Psoas muscle (tissue), 8 donors: ENCODE results near the gene SMARCA2. TPM values are rescaled to one million over a fixed set of nuclear protein-coding genes. Genes with fewer than 3 reads are reported as not detected.

Source experiments
- ATAC-seq, 4 donors: fragments of 200-7000 bp; cut with Tn5 transposase; one replicate each; pipeline ENCODE4 v1.9.1; 2020; ENCODE audit warnings: moderate library complexity in 3 of 4, mild to moderate bottlenecking in 2 of 4
- DNase-seq, 2 donors: peaks; one replicate each; pipeline ENCODE4 v3.0.0-alpha.2; 2020
- H3K27ac ChIP-seq: fragments of 200-600 bp; one replicate; pipeline ENCODE4 v1.8.0; 2022
- H3K27me3 ChIP-seq, 3 donors: fragments of 200-600 bp in 1 of 3; one replicate each; pipeline versions ENCODE4 v1.6.1 to v1.8.0; 2013 to 2022; ENCODE audit warnings: low read length in 2 of 3, mild to moderate bottlenecking in 2 of 3, moderate library complexity in 1 of 3; ENCODE audit not compliant: insufficient read depth in 3 of 3
- H3K36me3 ChIP-seq, 2 donors: fragments of 200-600 bp in 1 of 2; one replicate each; pipeline versions ENCODE4 v1.6.1 to v1.8.0; 2013 to 2022; ENCODE audit warnings: low read depth in 1 of 2, mild to moderate bottlenecking in 1 of 2, moderate library complexity in 1 of 2; ENCODE audit not compliant: insufficient read depth in 1 of 2
- H3K4me1 ChIP-seq: fragments of 200-600 bp; one replicate; pipeline ENCODE4 v1.8.0; 2022
- H3K4me3 ChIP-seq: fragments of 200-600 bp; one replicate; pipeline ENCODE4 v1.8.0; 2022; ENCODE audit warnings: mild to moderate bottlenecking
- H3K9me3 ChIP-seq: fragments of 200-600 bp; one replicate; pipeline ENCODE4 v1.8.0; 2022
- WGBS, 3 donors: extraction: QIAGEN DNeasy Blood & Tissue Kit; methylation state at CpG; one replicate each; pipeline versions ENCODE4 v1.1.6 to v1.1.7; 2013; 5-methylcytosine and 5-hydroxymethylcytosine counted together
- intact Hi-C, 2 donors: fragments of 100-400 bp; cut with DNase I; formaldehyde crosslinking; loops; one replicate each; pipeline versions ENCODE4 v1.11.0 to v1.14.2; 2022
- polyA plus RNA-seq, 3 donors: library from polyadenylated mRNA; stranded (reverse); fragments of 200-250 nt; gene quantifications; one replicate each; pipeline ENCODE4 v1.2.3, GENCODE V29; 2013
- total RNA-seq, 4 donors: library from RNA; stranded (reverse); fragmentation: NEBNext Ultra II Directional in 2 of 4; extraction: Animal tissue kit (Norgen Biotek cat#: 25700) in 2 of 4; gene quantifications; one replicate each; pipeline versions ENCODE4 v1.2.1 to v1.2.4, GENCODE V29; 2021 to 2023
- TF ChIP-seq, protein P1 (sequence below): fragments of 200-600 bp; IDR thresholded peaks from one replicate; pipeline ENCODE4 v1.8.0; 2022; ENCODE audit warnings: antibody characterized with exemption
- donor health status: healthy with polysubstance abuse.
- donor health status: DM: no; HTN: no; CAD: no; lungs with moderate emphysema.
- donor health status: Bipolar disorder and iron deficiency.
- donor health status: healthy.
- donor health status: DM: yes; HTN: yes; CAD: no.
- donor health status: DM: no; HTN: no; CAD: no.
- donor health status: DM: no; HTN: no; CAD: no.
- donor health status: DM: yes; HTN: yes; CAD: no.

SMARCA2 gene
- total and polyA plus RNA-seq, 7 donors = 13.8 to 97.2 (median 64.6) TPM

DNA sequence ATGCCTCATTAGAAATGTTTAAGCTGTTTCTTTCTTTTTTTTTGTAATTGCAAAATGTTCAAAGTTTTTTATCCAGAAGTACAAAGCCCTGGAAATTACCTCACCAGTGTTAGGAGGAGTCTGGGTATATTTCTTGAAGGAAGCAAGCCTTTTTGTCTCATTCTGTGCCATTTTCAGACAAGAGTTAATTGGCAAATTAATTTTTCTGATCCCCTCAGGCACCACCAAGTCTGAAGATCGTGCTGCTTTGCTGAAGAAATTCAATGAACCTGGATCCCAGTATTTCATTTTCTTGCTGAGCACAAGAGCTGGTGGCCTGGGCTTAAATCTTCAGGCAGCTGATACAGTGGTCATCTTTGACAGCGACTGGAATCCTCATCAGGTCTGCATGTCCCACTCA lies 94.9 kb downstream of the SMARCA2 start:
- H3K4me1 ChIP-seq = no peaks in the 10 kb centered on the region
- H3K27ac ChIP-seq = no peak overlapping the region
- WGBS, 3 donors = 88 to 90% (median 88%) methylated on average over 2 of the region's 2 CpGs
- H3K9me3 ChIP-seq = no peaks in the 10 kb centered on the region
- TF ChIP-seq, protein P1, sequence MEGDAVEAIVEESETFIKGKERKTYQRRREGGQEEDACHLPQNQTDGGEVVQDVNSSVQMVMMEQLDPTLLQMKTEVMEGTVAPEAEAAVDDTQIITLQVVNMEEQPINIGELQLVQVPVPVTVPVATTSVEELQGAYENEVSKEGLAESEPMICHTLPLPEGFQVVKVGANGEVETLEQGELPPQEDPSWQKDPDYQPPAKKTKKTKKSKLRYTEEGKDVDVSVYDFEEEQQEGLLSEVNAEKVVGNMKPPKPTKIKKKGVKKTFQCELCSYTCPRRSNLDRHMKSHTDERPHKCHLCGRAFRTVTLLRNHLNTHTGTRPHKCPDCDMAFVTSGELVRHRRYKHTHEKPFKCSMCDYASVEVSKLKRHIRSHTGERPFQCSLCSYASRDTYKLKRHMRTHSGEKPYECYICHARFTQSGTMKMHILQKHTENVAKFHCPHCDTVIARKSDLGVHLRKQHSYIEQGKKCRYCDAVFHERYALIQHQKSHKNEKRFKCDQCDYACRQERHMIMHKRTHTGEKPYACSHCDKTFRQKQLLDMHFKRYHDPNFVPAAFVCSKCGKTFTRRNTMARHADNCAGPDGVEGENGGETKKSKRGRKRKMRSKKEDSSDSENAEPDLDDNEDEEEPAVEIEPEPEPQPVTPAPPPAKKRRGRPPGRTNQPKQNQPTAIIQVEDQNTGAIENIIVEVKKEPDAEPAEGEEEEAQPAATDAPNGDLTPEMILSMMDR = no peak
- no peak for DNase-seq
- no peak for ATAC-seq
- no peak overlapping the region for H3K4me3 ChIP-seq
- peaks cover 8 to 96% of the 10 kb centered on the region in 2 donors for H3K36me3 ChIP-seq
- no peaks in the 10 kb centered on the region for H3K27me3 ChIP-seq
- intact Hi-C loops = loop anchor here in 1 of 2 donors (10.0 kb wide), 1 partner anchor 835 kb away; no protein-coding TSS in a partner anchor

DNA sequence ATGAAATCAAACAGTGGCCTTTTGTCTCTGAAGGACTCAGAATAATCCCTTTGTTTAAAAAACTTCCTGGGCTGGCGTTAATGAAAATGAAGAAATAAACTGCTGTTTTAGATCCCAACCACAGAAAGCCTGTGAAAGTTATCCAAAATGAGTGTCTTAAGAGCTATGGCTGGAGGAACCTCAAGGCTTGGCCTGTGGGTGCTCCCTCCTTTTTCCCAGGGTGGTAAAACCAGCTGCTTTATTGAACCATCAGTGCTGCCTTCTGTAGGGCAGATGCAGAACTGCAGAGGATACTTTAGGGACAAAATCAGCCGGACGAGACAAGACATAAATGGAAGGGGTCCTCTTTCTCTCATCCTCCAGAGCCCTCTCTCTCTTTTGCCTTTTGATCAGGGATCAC lies 100.9 kb downstream of the SMARCA2 start:
- TF ChIP-seq, protein P1 = peak; percentile 17
- Histone ChIP-seq H3K27ac (no peak overlapping the region), H3K4me1 (no peaks in the 10 kb centered on the region), H3K4me3 (no peak overlapping the region), H3K9me3 (no peaks in the 10 kb centered on the region), H3K27me3 (no peaks in the 10 kb centered on the region), H3K36me3 (peaks cover 10 to 96% of the 10 kb centered on the region in 2 donors)
- intact Hi-C loops = loop anchor here in 1 of 2 donors (10.0 kb wide), 1 partner anchor 841 kb away; no protein-coding TSS in a partner anchor
- 90 to 92% (median 90%) methylated on average over 3 of the region's 3 CpGs for WGBS, 3 donors
- ATAC-seq (no peak), DNase-seq (no peak)

DNA sequence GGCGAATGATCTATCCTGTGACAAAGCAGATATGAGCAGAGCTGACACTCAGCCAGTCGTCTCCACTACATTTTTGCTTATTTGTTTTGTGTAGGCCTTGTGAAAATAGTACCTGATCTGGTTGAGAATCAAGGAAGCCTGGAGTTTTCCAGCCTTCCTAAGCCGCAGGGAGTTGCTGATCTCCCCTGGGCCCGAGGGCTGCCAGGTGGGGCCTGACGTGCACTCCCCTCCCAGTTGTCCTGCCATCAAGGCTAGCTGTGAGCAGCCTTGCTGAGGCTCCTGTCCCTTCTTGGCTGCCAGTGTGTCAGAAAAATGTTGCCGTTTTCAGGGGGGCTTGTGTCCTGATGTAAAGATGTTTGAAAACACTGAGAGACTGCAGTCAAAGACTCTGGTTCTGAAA lies 102.4 kb downstream of the SMARCA2 start:
- no peaks in the 10 kb centered on the region for H3K27me3 ChIP-seq
- WGBS, 3 donors = 83 to 90% (median 89%) methylated on average over 6 of the region's 6 CpGs
- H3K9me3 ChIP-seq = no peaks in the 10 kb centered on the region
- no peak overlapping the region for H3K4me3 ChIP-seq
- H3K4me1 ChIP-seq = peaks cover 12% of the 10 kb centered on the region
- DNase-seq (no peak), ATAC-seq (no peak)
- H3K27ac ChIP-seq = no peak overlapping the region
- H3K36me3 ChIP-seq = peaks cover 8 to 81% of the 10 kb centered on the region in 2 donors
- intact Hi-C loops = loop anchor here in 1 of 2 donors (10.0 kb wide), 1 partner anchor 843 kb away; no protein-coding TSS in a partner anchor
- TF ChIP-seq, protein P1 = no peak

DNA sequence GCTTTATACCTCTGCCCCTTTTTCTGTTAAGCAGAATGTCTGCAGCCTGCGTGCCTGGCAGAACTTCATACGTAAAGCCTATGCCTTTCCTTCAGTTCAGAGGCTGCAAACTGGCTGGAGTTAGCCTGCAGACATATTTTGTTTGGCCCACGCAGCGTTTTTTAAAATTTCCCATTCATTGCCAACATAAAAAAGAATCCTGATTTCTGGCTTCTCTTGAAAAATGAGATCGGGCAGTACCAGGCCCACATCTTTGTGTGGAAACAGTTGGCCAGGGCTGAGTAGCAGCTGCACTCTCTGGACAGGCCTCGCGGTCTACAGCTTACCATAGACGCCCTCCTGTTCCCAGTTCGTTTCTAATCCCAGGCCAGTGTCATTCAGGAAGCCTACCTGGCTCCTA lies 104.4 kb downstream of the SMARCA2 start:
- Histone ChIP-seq H3K36me3 (peaks cover 8 to 82% of the 10 kb centered on the region in 2 donors), H3K4me3 (no peak overlapping the region), H3K9me3 (no peaks in the 10 kb centered on the region), H3K27me3 (no peaks in the 10 kb centered on the region), H3K4me1 (peaks cover 17% of the 10 kb centered on the region), H3K27ac (peak overlapping the region; percentile 52)
- DNase-seq (no peak), ATAC-seq (peak in 2 of 4 donors; percentile 47 to 53)
- WGBS, 3 donors = 38 to 57% (median 38%) methylated on average over 9 of the region's 9 CpGs
- intact Hi-C loops = loop anchor here in 1 of 2 donors (10.0 kb wide), 1 partner anchor 845 kb away; no protein-coding TSS in a partner anchor
- TF ChIP-seq, protein P1 = no peak
